Omental fat pad (tissue), 4 donors: ENCODE results near the gene DNAJC9. TPM values are rescaled to one million over a fixed set of nuclear protein-coding genes. Genes with fewer than 3 reads are reported as not detected.
A peak's percentile ranks its signal among the peaks of the same experiment; 100 is the strongest.

Experiments used
- ATAC-seq: fragments of 150-250 bp; one replicate; pipeline ENCODE4 v1.9.1; 2016; ENCODE audit warnings: mild to moderate bottlenecking, moderate library complexity; ENCODE audit not compliant: low FRiP score
- DNase-seq: peaks from one replicate; pipeline ENCODE4 v3.0.0-alpha.2; 2019; ENCODE audit warnings: low spot score
- total RNA-seq, 4 donors: library from RNA; depleted of rRNA; stranded (reverse); fragments of >200 nt; gene quantifications; one replicate each; pipeline ENCODE4 v1.1.0, GENCODE V29; 2016
- TF ChIP-seq, protein P1 (sequence below), 3 donors: fragments of 450-650 bp; IDR thresholded peaks; one replicate each; pipeline ENCODE4 v1.5.1; 2016 to 2017; ENCODE audit warnings: antibody characterized with exemption in 3 of 3, mild to moderate bottlenecking in 3 of 3, moderate library complexity in 2 of 3

DNAJC9 gene, protein sequence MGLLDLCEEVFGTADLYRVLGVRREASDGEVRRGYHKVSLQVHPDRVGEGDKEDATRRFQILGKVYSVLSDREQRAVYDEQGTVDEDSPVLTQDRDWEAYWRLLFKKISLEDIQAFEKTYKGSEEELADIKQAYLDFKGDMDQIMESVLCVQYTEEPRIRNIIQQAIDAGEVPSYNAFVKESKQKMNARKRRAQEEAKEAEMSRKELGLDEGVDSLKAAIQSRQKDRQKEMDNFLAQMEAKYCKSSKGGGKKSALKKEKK
- 10 to 100 TPM in 2 of 4 donors, 1 to 10 TPM in 2; 5.9 to 14.8 (median 11.6) TPM for total RNA-seq

DNA sequence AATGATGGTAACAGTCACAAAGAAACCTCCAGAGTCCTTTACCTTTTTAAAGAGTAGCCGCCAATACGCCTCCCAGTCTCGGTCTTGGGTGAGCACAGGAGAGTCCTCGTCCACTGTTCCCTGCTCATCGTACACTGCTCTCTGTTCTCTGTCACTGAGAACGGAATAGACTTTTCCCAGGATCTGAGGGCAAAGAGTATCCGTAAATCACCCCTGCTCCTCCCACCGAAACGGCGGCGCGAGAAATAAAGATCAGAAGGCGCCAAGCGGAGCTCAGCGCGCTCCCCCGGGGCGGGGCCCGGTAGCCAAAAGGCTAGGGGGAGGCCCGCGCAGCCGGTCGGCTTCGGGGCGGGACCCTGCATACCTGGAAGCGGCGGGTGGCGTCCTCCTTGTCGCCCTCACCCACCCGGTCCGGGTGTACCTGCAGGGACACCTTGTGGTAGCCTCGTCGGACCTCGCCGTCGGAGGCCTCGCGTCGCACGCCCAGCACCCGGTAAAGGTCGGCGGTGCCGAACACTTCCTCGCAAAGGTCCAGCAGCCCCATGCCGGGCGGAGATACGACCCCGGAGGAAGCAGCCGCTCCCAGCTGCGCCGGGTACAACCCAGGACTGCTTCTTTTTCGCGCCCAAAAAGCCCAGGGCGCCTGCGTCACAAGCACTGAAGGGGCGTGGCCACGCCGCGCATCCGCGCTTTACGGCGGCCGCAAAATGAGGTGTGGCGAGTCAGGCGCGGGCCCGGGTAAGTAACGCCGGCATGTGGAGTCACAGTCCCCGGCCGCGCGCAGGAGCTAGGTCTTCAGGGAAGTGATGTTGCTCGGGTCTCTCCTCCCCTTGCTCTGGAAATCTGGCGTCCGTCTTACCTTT is at the start of gene DNAJC9:
Gene DNAJC9 (minus strand): TSS at position 610 of the 863 bp plus-strand sequence. CDS start 66 bp downstream, at position 544.
- TF ChIP-seq, protein P1, sequence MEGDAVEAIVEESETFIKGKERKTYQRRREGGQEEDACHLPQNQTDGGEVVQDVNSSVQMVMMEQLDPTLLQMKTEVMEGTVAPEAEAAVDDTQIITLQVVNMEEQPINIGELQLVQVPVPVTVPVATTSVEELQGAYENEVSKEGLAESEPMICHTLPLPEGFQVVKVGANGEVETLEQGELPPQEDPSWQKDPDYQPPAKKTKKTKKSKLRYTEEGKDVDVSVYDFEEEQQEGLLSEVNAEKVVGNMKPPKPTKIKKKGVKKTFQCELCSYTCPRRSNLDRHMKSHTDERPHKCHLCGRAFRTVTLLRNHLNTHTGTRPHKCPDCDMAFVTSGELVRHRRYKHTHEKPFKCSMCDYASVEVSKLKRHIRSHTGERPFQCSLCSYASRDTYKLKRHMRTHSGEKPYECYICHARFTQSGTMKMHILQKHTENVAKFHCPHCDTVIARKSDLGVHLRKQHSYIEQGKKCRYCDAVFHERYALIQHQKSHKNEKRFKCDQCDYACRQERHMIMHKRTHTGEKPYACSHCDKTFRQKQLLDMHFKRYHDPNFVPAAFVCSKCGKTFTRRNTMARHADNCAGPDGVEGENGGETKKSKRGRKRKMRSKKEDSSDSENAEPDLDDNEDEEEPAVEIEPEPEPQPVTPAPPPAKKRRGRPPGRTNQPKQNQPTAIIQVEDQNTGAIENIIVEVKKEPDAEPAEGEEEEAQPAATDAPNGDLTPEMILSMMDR (IDR thresholded peaks at IDR 0.05), result no peak
- DNase-seq, result peak; percentile 99
- peak; percentile 97 for ATAC-seq

DNA sequence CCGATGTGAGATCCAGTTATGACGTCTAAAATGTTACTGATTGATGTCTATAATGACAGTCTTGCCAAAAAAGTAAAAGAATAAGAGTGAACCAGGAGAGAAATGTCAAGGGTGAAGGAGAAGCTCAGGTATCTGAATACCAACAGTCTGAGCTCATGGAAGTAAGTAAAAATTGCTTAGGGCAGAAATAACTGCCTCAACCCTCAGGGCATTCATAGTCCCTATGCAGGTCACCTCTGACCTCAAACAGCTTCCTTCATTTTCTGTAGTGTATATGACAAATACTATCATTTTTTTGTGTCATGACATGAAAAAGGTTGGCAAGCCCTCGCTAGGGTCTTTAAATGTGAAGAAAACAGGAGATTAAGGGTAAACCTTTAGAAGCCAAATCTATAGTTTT is 46.4 kb upstream of the DNAJC9 start:
- TF ChIP-seq, protein P1 (IDR thresholded peaks at IDR 0.05), result no peak
- ATAC-seq, result no peak
- no peak for DNase-seq

DNA sequence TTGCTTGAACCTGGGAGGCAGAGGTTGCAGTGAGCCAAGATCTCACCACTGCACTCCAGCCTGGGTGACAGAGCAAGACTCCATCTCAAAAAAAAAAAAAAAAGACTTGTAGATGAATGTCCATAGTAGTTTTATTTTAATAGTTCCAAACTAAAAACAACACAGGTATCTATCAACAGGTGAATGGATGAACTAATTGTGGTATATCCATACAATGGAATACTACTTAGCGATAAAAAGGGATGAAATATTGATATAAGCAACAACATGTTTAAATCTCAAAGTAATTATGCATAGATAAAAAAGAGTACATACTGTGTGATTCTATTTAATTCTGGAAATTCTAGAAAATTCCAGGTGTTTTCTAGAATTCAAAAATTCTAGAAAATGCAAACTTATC is 42.9 kb upstream of the DNAJC9 start:
- DNase-seq (no peak), ATAC-seq (no peak)
- TF ChIP-seq, protein P1 (IDR thresholded peaks at IDR 0.05), result no peak

DNA sequence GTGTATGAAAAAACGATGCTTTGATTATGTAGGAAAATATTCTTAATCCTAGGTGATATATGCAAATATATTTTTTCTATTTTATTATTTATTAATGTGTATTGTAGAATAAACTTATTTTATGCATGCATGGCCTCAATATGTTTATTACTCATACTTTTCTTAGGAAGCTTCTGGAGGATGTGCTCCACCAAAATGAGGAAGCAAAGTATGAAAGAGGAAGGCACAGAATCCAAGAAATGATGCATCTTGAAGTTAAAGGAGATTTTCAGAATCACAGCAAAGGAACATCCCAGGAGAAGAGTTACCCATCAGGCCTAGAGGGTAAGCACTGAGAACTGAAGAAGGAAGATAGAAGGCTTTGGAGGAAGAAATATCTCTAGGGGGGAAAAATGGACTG is 40.4 kb upstream of the DNAJC9 start:
- no peak for ATAC-seq
- no peak for DNase-seq
- TF ChIP-seq, protein P1 (IDR thresholded peaks at IDR 0.05), result no peak

DNA sequence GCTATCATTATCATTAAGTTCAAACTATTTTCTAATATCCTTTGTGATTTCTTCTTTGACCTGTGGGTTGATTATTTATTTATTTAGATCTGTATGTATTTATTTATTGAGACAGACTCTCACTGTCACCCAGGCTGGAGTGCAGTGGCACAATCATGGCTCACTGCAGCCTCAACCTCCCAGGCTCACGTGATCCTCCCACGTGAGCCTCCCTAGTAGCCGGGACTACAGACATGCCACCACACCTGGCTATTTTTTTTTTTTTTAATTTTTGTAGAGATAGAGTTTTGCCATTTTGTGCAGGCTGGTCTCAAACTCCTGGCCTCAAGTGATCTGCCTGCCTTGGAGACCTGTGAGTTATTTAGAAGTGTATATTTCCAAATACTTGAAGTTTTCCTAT is 34.0 kb upstream of the DNAJC9 start:
- no peak for ATAC-seq
- no peak for DNase-seq
- TF ChIP-seq, protein P1 (IDR thresholded peaks at IDR 0.05), result no peak

DNA sequence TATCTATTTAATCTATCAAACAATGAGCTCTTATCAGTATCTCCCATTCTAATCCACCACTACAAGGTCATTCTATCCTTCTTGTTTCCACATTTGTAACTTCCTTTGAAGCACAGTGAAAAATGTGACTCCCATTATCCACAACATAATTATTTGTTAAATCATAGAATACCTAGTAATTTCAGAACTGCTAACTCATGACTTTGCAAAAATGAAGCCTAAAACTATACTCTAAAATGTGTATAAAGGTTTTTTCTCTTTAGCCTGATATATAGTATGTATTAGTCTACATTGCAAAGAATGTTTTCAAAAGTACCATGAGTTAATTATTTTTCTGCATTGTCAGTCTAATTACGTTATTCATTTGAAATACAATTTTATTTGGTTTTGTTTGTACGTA is 17.4 kb upstream of the DNAJC9 start:
- DNase-seq (no peak), ATAC-seq (no peak)
- TF ChIP-seq, protein P1 (IDR thresholded peaks at IDR 0.05), result no peak
